ENCODE results near the gene C15orf62. TPM values are rescaled to one million over a fixed set of nuclear protein-coding genes. Genes with fewer than 3 reads are reported as not detected.

The C15orf62 gene, protein sequence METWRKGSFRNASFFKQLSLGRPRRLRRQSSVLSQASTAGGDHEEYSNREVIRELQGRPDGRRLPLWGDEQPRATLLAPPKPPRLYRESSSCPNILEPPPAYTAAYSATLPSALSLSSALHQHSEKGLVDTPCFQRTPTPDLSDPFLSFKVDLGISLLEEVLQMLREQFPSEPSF
- polyA plus RNA-seq (ENCODE audit: insufficient read length) = 3.3 TPM
- long read RNA-seq, donor 1, partial matches to known transcripts = 0 of 4 reads
- long read RNA-seq, donor 1, other reads (novel, unspliced or antisense) = 0 of 4 reads
- long read RNA-seq, donor 2, transcript C15orf62-201 (1 exons, 2,370 nt) = major isoform, 6 of 6 reads
- long read RNA-seq, donor 2, partial matches to known transcripts = 0 of 6 reads
- long read RNA-seq, donor 2, other reads (novel, unspliced or antisense) = 0 of 6 reads
- long read RNA-seq, donor 3, partial matches to known transcripts = 0 of 2 reads
- long read RNA-seq, donor 3, other reads (novel, unspliced or antisense) = 0 of 2 reads
- long read RNA-seq, donor 4 = 0 reads
- long read RNA-seq, donor 5, partial matches to known transcripts = 0 of 3 reads
- long read RNA-seq, donor 5, other reads (novel, unspliced or antisense) = 0 of 3 reads
- long read RNA-seq, donor 6, partial matches to known transcripts = 0 of 2 reads
- long read RNA-seq, donor 6, other reads (novel, unspliced or antisense) = 0 of 2 reads
- long read RNA-seq, donor 7, transcript C15orf62-201 (1 exons, 2,370 nt) = major isoform, 8 of 8 reads
- long read RNA-seq, donor 7, partial matches to known transcripts = 0 of 8 reads
- long read RNA-seq, donor 7, other reads (novel, unspliced or antisense) = 0 of 8 reads
- long read RNA-seq, donor 8, transcript C15orf62-201 (1 exons, 2,370 nt) = major isoform, 6 of 15 reads
- long read RNA-seq, donor 8, partial matches to known transcripts = 0 of 15 reads
- long read RNA-seq, donor 8, other reads (novel, unspliced or antisense) = 9 of 15 reads

DNA sequence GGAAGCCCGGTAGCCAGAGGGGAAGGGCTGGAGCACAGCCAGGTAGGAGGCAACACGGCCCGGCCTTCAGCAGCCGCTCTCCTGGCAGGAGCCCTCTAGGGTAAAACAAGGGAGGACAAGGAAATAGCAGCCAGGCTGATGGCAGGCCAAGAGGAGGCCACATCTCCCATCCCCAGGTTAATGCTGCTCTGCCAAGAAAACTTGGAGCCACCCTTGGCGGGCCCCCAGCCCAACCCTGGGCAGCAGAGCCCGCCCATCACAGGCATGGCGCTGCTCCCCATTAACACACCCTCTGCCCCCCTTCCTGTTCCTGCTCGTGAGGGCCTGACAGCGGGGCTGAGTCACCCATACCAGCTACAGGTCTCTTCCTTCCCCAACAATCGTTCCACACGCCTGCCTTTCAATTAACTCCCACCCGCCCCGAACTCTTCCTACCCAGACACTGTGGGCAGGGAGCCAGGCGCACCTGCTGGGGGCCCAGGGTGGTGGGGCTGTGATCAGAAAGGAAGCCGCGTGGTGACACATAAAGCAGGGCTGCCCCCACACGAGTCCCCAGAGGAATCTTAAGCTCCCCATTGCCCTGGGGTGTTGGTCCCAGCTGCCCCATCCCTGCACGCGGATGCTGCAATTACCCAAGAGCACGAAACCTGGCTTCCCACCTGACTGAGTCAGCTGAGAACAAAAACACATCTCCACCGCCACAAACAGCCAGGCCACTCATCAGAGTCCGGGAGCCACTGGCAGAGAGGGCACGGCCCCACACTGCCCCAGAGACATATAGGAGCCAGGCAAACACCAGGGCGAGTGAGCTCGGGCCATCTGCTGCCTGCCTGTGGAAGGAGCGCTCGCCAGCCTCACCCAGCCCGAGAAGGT, at the start of gene C15orf62:
Gene C15orf62 (plus strand): TSS at position 707 of the 873 bp plus-strand sequence. CDS start 516 bp downstream, outside the sequence.
- peak; percentile 63 for DNase-seq

DNA sequence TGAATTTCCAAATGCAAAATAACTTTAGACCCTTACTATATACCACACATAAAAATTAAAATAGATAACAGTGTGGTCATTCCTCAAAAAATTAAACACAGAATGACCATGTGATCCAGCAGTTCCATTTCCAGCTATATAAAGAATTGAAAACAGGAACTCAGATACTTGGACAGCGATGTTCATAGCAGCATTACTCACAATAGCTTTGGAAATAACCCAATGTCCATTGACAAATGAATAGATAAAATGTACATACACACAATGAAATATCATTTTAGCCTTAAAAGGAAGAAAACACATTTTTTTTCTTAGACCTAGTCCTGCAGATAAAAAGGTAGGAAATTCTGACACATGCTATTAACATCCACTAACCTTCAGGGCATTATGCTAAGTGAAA, 48.1 kb upstream of the C15orf62 start:
- DNase-seq = no peak

DNA sequence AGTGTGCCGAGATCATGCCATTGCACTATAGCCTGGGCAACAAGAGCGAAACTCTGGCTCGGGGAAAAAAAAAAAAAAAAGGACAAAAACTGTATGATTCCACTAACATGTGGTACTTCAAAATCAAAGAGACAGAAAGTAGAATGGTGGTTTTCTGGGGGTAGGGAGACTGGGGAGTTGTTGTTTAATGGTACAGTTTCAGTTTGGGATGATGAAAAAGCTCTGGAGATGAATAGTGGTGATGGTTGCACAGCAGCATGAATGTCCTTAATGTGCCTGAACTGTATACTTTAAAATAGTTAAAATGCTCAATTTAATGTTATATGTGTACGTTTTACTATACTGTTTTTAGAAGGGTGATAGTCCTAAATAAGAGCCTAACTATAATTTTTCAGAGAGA, 47.4 kb upstream of the C15orf62 start:
- no peak for DNase-seq

DNA sequence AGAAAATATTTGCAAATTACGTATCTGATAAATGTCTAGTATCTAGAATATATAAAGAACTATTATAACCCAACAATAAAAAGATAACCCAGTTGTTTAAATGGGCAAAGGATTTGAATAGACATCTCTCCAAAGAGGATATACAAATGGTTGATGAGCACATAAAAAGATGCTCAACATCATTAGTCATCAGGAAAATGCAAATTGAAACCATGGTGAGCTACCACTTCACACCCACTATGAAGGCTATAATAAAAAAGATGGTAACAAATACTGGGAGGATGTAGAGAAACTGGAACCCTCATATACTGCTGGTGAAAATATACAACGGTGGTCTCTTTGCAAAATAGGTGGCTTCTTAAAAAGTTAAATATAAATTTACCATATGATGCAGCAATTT, 46.8 kb upstream of the C15orf62 start:
- no peak for DNase-seq

DNA sequence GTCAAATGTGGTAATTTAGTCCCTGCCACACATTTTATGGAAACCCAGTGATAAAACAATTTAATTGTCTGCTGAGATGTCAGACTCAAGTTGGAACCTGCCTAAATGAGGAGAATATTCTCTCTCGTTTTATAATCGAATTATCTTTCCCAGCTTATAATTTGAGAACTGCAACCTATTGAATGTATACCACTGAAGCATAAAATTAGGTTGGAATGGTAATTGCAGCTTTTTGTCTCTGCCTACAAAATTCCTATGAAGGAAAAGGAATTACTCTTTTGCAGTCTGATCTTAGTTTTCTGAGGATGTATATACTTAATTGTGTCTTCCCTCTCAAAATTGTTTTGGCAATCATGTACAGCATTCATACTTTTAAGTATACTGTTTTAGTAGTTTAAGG, 45.9 kb upstream of the C15orf62 start:
- no peak for DNase-seq

DNA sequence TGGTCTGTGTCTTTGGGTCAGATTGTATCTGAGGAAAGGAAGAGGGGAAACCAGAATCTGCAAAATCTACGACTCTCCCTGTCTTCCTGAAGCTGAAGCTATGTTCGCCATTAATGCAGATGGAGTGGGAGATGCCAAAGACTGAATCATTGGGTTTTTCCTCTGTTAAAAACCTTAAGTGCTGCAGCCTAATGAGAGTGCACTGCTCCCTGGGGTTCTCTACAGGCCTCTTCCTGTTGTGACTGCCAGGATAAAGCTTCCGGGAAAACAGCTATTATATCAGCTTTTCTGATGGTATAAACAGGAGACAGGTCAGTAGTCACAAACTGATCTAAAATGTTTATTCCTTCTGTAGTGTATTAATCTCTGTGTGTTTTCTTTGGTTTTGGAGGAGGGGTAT, 38.7 kb upstream of the C15orf62 start:
- DNase-seq = no peak

DNA sequence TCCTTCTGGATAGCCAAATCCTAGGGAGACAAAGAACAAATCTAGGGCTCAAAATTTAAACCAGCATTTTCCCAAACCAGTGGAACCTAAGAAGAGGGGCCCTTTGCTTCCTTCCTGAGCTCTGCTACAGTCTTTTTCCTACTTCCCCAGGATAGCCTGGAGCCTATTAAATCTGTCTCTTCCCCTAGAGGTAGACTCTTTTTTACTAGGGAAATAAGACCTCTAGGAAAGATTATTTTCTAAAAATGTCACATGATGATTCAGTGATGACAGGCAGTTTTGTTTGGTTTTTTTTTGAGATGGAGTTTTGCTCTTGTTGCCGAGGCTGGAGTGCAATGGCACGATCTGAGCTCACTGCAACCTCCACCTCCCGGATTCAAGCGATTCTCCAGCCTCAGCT, 33.2 kb upstream of the C15orf62 start:
- DNase-seq = no peak

DNA sequence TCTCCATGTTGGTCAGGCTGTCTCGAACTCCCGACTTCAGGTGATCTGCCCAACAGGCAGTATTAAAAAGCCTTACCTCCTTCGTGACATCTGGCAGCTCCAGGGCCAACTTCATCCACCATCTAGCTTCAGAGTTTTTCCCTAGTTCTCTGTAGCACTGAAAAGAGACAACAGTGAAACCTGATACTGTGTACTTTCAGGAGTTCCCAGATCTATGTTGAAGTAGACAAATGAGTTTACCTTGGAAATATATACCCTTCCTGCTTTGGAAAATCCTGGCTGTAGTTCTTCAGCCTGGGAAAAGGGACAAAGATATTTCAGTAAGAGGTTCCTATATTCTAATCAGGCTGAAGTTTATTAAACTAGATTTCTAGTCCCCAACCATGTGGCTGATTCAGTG, 32.7 kb upstream of the C15orf62 start:
- peak; percentile 26 for DNase-seq

DNA sequence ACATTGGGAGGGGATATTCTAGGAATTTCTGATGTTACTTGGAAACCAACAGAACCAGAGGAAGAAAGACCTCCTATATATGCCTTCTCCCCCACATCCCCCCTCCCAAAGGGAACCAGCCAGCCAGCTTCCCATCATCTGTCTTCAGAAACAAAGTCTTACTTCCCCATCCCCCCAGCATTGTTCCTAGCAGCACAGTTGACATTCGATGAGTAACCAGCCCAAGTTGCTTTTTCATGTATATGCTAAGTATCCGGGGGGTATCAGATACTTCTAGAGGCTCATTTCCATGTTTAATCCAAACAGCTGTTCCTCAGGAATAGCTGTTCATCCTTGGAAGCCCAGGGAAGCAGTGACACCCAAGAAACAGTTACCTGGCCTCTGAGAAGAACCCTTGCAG, 30.7 kb upstream of the C15orf62 start:
- DNase-seq = no peak

DNA sequence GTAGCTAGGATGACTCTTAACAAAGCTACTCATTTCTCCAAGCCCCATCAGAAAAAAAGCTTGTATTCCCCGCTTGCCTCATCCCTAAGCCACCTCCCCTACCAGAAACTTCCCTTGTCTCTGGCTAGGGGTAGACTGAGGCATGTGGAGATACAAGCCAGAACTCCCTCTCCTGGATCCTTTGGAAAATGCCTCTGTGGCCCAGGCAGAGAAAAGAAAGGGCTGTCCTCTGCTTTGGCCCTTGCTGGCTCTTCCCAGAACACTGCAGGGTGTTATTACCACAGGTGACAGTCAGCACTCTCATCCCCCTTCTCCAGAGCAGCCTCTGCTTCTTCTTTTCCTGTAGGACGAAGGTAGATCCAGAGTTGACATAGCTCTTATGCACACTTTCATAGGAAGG, 29.9 kb upstream of the C15orf62 start:
- no peak for DNase-seq

DNA sequence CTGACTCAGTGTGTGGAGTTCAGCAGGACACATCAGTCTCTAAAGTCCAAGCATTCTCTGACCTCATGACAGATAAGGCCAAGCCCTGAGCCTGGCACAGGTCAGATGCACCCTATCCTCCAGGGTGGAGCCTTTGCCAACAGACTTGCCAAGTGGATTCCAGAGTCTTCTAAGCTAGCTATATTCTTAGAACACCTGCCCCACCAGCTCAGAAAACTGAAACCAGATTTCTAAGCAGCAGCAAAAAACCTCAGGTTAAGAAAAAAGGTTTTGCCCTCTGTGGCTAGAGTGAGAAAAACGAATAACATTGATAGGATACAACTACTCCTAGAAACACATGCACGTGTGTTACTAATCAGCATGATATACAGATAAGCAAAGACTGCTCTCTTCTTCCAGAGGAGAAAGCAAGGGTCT, 26.3 kb upstream of the C15orf62 start:
- DNase-seq = no peak

DNA sequence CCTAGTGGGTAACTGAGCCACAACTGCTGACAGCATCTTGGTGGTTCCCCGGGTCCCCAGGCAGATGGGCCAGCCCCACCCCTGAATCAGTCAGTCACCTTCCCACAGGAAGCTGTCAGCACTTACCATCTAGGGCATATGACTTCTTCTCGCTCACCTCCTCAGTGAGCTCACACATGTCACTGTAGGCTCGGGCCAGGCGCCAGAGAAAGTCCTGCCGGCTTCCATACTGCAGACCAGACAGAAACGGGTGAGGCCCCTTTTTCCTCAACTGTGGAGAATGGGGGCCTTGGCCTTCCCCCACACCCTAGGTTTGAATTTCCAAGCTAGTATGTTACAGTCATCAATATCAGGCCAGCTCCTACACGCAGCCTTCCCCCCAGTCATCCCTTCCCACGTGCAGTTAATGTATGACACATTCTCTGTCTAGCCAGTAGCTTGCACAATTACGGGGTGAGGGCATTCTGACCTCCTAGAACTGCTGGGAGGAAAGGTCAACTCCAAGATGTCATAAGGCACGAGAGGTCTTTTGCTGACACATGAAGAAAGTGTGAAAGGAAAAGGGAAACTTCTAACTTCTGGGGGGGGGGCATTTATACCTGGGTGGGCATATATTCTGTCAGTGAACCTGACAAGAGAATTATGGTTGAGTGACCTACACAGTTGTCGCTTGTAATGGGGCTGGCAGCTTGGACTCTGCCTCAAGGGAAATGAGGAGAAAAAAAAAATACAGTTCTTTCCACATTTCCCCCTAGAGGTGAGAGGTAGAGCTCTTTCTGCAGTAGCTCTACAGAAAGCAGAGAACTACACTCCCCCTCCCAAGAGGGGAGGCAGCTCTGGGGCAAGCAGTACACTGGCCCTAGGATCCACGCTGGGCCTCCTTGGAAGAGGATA, 25.6 kb upstream of the C15orf62 start:
- DNase-seq = no peak

DNA sequence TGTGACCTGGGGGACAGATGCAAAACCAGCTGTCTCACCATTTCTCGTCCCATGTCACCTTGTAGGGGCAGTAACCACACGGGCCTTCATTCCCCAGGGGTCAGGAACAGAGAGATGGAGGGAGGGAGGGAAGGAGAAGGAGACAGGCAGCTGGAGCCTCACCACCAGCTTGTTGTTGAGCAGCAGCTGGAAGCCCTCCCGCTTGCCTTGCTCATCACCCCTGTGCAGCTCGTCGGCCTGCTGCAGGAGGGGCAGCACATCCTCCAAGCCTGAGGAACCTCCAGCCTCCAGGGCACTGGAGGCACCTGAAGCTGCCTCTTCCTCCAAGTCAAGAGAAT, 25.0 kb upstream of the C15orf62 start:
- no peak for DNase-seq

DNA sequence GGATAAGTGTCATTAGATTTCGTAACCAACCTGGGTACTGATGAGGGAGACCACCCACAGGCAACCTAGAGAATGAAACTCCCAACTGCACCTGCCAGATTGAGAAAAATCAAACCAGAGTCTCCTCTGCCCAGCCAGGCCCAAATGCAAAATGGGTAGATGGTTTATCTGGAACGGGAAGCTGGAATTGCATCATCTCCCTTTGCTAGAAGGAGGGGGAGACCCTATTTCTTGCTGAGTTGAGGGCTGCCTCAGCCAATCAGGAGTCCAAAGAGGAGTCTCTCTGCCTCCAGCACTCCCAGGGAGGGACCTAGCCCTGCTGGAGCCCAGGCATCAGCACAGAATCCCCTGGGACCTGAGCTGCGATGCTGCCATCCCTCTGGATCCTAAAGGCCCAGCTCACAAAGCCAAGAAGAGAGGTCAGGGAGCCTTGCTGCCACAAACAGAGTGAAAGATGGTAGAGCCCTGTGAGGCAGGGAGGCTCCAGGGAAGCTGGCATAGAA, 22.8 kb upstream of the C15orf62 start:
- no peak for DNase-seq

DNA sequence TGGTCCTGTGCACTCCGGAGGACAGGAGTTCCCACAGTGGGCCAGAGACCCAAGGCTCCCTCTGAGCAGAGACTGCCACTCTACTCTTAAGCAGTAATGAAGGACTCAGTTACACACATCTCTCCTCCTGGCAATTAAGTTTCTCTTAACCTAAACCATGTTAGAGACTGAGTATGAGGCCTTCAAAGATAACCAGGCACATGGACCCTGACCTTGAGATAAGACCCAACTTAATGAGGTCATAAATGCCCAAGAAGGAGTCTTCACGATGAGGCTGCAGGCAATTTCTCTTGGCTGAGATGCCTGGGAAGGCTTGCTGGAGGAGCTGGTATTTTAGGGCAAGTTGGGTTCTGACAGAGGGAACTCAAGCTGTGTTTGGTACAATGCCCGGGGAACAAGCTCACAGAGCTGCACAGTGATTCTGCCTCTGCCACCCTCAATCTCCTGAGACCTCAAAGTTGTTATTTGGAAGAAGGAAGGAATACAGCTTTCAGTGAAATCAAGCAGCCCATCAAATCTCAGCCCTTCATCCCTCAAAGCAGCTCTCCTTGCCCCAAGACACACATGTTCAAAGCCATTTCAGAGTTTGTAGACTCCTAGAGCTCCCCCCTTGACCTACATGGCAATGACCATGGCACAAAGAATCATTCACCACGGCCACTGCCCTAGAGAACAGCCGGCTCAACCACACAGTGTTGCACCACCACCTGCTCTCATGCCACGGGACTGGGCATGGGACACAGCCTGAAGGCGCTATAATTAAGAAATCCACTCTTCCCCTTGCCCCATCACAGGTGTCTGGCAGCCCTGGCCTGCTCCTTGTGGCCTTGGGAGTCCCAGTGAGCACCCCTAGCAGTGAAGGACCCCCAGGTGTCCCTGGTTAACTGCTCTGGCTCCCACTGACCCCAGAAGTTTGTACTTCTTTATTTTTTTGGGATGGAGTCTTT, 21.8 kb upstream of the C15orf62 start:
- no peak for DNase-seq

DNA sequence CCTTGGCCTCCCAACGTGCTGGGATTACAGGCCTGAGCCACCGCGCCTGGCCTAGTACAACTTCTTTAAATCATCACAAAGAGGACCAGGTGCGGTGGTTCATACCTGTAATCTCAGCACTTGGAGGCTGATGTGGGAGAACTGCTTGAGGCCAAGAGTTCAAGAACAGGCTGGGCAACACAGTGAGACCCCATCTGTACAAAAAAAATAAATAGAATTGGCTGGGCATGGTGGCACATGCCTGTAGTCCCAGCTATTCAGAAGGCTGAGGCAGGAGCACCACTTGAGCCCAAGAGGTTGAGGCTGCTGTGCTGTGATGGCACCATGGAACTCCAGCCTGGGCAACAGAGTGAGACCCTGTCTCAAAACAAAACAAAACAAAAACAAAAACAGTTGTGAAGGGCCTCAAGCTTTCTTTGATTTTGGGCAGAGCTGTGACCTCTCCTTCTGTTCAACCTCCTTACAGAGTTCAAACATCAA, 20.6 kb upstream of the C15orf62 start:
- no peak for DNase-seq

DNA sequence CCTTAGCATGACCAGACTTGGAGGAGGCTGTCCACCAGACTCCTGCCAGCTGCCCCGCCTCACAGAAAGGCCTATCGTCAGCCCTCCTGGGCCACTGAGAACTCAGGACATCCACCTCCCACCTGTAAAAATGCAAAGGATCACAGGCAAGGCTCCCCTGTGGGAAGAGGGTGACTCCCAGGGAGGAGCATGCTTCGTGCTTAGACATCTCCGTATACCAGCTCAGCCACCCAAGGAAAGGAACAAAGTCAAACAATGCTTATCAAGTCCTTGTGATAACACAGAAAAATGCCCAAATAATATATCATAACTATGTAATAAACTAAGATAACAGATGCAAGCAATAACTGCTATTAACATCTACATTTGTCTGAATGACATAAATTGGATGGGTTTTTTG, 18.9 kb upstream of the C15orf62 start:
- DNase-seq = no peak

DNA sequence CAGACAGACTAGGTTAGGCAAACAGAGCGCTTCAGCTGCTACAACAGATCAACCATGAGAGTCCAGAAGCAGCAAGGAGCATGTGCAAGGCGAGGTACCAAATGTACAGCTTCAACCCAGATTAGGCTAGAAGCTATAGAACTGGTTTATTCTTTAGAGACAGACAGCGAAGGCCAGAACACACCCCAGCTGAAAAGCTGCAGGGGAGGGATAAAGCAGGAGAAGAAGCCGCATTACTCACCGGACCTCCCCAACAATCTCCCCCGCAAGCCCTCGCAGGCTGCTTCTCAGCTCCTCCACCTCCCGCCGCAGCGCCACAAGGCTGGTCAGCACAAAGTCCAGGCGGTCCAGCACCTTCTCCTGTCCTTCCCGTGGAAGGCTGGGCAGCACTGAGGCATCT, 18.0 kb upstream of the C15orf62 start:
- no peak for DNase-seq

DNA sequence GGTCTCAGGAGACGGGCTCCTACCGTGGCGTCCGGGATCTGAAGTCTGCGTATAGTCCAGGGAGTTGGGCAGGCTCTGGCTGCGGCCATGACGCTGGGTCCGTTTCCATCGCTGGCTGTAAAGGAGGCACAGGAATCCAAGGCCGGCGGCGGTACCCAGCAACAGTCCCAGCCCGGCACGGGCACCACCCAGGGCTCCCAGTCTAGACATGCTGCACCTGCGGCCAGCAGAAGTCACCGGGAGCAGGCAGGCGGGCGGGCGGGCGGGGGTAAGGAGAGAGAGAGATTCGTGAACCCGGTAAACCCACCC, 15.3 kb upstream of the C15orf62 start:
- no peak for DNase-seq
